ENCODE results near the gene RMI1. TPM values are rescaled to one million over a fixed set of nuclear protein-coding genes. Genes with fewer than 3 reads are reported as not detected.
"Not testable (repeated sequence)": the region's sequence is repeated elsewhere in the genome, so short reads cannot be mapped to it uniquely, and the experiment has no call there.

Gene RMI1
- total RNA-seq, 4 donors from 2014 or later, result 1.0 to 16.5 (median 6.7) TPM

GRCh38 chr9:84024041-84024575 is 43.5 kb downstream of the RMI1 start:
- no peaks in the 10 kb centered on the region for H3K9me3 ChIP-seq
- no peak for DNase-seq
- no peaks in the 10 kb centered on the region for H3K36me3 ChIP-seq
- H3K4me1 ChIP-seq, result no peaks in the 10 kb centered on the region
- intact Hi-C loops (cut with DNase I; ENCODE audit: low total_unique reads), result no loop called here
- no peaks in the 10 kb centered on the region for H3K27me3 ChIP-seq
- no peak for TF ChIP-seq CTCF (IDR thresholded peaks at IDR 0.05)
- TF ChIP-seq POLR2A (IDR thresholded peaks at IDR 0.05), result no peak
- no peak overlapping the region for H3K27ac ChIP-seq
- H3K4me3 ChIP-seq, result no peak overlapping the region

GRCh38 chr9:84027201-84027600 is 46.6 kb downstream of the RMI1 start:
- DNase-seq, result no peak
- Histone ChIP-seq H3K27me3 (no peaks in the 10 kb centered on the region), H3K4me1 (no peaks in the 10 kb centered on the region), H3K36me3 (no peaks in the 10 kb centered on the region), H3K27ac (no peak overlapping the region), H3K4me3 (no peak overlapping the region), H3K9me3 (no peaks in the 10 kb centered on the region)
- intact Hi-C loops (cut with DNase I; ENCODE audit: low total_unique reads), result no loop called here
- TF ChIP-seq POLR2A (IDR thresholded peaks at IDR 0.05) (no peak), CTCF (IDR thresholded peaks at IDR 0.05) (no peak)

- Histone ChIP-seq H3K27me3 (no peaks in the 10 kb centered on the region), H3K27ac (no peak overlapping the region), H3K9me3 (no peaks in the 10 kb centered on the region), H3K36me3 (no peaks in the 10 kb centered on the region), H3K4me3 (no peak overlapping the region), H3K4me1 (no peaks in the 10 kb centered on the region)
- intact Hi-C loops (cut with DNase I; ENCODE audit: low total_unique reads), result no loop called here
- DNase-seq, result no peak
- TF ChIP-seq CTCF (IDR thresholded peaks at IDR 0.05) (no peak), POLR2A (IDR thresholded peaks at IDR 0.05) (no peak)
Observed at GRCh38 chr9:84031534-84031933, 50.9 kb downstream of the RMI1 start.

GRCh38 chr9:84041857-84042256 is 61.3 kb downstream of the RMI1 start:
- H3K36me3 ChIP-seq; H3K27me3 ChIP-seq; DNase-seq; H3K4me1 ChIP-seq; H3K27ac ChIP-seq; H3K4me3 ChIP-seq; H3K9me3 ChIP-seq; intact Hi-C loops (cut with DNase I; ENCODE audit: low total_unique reads): not testable (repeated sequence)

- Histone ChIP-seq H3K27me3 (no peaks in the 10 kb centered on the region), H3K36me3 (no peaks in the 10 kb centered on the region), H3K4me3 (no peak overlapping the region), H3K27ac (no peak overlapping the region), H3K4me1 (no peaks in the 10 kb centered on the region), H3K9me3 (no peaks in the 10 kb centered on the region)
- no peak for DNase-seq
- intact Hi-C loops (cut with DNase I; ENCODE audit: low total_unique reads), result no loop called here
- no peak for TF ChIP-seq CTCF (IDR thresholded peaks at IDR 0.05)
- TF ChIP-seq POLR2A (IDR thresholded peaks at IDR 0.05), result no peak
Observed at GRCh38 chr9:84045481-84046097, 65.0 kb downstream of the RMI1 start.

Small RNA genes within 50 kb of the gene (microRNA-seq; reads per million reads assigned to microRNA genes)
- 25.5 reads per million, percentile 34 among the genes with 10 or more reads in this experiment for gene MIR7-1 (ENCODE audit: borderline microRNAs expressed, borderline replicate concordance)

Small RNA genes within 50 kb of the gene (small RNA-seq; reads per million reads assigned to genes)
- not detected for gene RF00019

Other genes starting within 250 kb of the RMI1 start
- gene GKAP1, start 163.0 kb upstream of the RMI1 start, total RNA-seq, result 10 to 100 TPM in 3 of 4 donors, 1 to 10 TPM in 1; 4.9 to 44.1 (median 19.0) TPM
- 10 to 100 TPM in 2 of 4 donors, 1 to 10 TPM in 2; 4.9 to 23.3 (median 9.6) TPM for gene KIF27, start 59.4 kb upstream of the RMI1 start, total RNA-seq
- gene HNRNPK, start 590 bp upstream of the RMI1 start, total RNA-seq, result 100 to 1,000 TPM; 205 to 785 (median 450) TPM

Data from uterus (tissue), 4 donors.